GM19328 (cell line): Measurements from ENCODE around the gene PTGER3.

Source experiments
- ATAC-seq: cut with Tn5 transposase; IDR thresholded peaks from one replicate; pipeline ENCODE4 v1.9.1; 2021; ENCODE audit warnings: mild to moderate bottlenecking, moderate library complexity; ENCODE audit not compliant: unreplicated experiment

Gene PTGER3

DNA sequence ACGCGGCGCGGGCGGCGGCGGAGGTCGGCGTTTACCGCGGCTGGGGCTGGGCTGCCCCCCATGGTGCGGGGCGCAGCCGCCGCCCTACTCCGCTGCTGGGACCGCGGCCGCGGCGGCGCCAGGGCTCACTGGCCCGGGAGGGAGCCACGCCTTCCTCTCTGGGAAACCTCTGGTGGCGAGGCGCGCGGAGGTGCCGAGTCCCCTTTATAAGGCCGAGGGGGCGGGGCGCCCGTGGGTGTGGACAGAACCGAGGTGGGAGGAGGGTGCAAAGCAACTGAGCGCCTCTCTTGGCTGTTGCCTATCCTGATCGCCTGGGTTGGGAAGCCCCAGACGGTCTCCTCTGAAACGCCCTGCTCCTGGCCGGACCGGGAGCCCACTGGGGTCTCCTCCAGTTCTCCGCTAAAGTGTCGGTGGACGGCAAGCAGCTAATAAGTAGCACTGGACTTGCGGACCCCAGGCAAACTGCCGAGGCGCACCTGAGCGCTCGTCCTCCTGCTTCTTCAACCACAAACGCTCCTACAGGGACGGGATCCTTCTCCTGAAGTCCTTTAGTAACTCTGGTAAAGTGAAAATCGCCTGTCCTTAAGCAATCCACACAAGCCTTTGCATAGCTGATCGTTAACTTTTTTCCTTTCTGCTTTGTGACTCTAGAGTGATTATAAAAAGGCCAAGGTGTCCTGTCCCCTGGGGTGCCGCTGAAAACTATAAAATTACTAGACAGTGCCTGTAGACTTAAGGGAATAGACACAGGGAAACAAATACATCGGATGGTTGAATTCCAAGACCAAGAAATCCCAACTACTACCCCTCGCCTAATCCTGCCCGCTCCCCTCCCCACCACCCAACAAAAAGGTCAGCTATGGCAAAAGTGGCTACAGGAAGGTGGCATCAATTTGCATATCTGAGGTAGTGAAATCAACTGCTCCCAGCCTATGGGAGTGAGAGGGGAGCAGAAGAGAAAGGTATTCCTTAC lies at the start of gene PTGER3:
Gene PTGER3 (minus strand): TSS at position 182 of the 973 bp plus-strand sequence. CDS start 239 bp downstream, outside the sequence.
- ATAC-seq, result no peak

DNA sequence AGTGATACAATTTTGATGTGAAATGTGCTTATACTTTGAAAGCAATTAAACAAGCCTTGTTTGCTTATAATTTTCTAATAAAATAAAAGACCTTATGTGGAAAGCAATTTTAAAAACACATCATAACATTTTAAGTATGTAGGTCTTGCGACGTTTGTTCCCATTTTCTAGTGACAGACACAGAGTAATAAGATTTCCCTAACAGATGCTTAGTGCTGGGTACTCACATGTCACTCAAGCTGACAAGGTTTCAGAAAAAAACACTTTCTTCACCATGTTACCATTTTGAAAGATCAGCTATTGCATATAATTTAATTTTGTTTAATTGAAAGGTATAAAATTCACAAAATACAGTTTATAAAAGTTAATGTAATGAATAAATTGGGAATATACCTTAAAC lies 47.3 kb upstream of the PTGER3 start:
- no peak for ATAC-seq

DNA sequence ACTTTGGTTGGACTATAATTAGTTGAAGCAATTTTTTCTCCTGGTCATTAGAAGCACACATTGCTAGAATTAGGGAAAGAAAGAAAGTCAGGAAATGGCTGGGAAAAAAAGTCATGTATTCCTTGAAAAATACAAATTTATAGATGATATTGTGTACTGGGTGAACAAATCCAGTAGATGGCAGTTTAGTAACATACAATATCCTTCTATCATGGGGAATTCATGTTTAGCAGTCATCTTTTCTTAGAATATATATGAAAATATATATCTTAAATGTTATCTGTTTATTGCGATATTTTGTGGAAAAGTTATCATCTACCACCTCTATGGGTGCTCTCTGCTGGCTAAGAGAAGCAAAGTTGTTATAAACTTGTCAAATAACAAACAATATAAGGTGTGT lies 46.3 kb upstream of the PTGER3 start:
- ATAC-seq, result no peak

DNA sequence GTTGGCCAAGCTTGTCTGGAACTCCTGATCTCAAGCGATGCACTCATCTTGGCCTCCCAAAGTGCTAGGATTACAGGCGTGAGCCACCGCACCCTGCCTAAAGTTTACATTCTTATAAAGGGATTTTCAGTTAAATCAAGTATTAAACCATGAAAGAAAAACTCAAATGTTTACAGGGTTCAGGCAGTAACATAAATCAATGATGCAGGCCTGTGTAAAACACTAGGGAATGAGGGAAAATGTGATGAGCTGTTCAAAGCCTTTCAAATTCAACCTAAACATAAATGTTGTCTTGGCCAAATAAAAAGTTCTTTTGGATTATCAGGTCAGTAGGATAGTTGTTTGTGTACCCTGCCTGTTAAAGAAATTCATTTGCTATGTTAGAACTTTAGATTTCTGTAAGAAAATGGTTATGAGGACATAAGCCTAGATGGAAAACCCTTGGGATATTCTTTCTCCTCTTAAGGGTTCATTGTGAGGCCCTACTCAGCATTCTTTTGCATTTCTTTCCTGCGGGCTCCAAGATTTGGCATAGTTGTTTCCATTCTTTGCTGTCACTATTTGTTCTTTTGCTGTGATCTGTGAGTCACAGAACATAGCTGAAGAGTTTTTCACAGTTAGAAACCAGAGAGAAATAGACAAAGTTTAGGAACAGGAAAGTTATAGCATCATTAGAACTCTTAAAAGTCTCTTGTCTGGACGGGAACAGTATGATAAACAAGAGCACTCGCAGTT lies 42.1 kb upstream of the PTGER3 start:
- ATAC-seq, result no peak

DNA sequence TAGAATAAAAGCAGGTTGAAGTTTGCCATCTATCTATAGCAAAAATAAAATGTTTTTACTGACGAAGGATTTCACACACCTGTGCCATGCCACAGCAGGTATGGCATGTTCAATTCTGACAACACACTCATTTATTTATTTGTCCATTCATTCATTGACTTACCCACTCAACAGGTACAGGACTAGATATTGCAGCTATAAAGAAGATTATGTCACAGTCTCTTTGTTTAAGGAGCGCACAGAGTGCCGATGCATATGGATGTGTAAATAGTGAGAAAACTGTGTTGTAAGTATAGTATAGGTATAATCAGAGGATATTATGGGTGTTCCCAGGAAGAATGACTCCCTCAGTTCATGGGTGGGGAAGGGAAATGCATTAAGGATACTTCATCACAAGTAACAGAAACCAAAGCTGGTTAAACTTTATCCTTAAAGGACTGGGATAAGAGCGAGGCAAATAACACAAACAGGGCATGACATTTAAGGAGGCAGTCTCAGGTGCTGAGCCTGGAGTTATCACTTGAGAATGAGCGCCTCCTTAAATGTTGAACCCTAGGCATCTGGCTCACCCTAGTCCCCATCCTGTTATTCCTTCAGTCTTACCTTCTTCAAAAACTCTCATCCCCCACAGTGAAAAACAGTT lies 41.1 kb upstream of the PTGER3 start:
- ATAC-seq, result no peak

DNA sequence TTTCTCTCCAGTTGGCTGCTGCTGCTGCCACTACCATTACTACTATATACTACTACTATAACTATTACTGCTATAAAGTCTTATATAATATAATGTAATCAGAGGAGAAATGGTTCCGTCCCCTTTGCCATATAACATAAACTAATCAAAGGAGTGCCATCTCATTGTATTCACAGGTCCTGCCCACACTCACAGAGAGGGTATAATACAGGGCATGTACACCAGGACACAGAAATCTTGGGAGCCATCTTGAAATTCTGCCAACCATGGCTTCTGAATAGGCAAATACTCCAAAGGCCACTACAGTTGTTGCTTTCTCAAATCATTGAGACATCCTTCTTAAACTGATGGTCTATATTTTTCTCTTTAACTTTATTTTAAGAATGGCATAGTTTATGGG lies 40.1 kb upstream of the PTGER3 start:
- ATAC-seq, result no peak

DNA sequence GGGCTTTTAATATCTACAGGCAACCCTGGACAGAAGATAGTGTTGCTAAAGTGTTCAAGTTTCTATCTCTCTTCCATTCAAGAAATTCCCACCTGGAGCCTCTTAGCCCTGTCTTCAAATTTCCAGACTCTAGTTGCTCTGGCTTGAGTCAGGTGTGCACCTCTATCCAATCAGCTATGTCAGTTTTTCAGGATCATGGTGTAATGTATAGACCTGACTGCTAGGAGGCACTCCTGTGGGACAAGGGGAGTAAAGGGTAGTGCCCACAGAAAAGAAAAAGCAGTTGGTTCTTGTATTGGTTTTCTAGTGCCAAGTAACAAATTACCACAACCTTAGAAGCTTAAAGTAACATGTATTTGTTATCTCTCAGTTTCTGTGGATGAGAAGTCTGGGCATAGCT lies 39.4 kb upstream of the PTGER3 start:
- ATAC-seq, result no peak

DNA sequence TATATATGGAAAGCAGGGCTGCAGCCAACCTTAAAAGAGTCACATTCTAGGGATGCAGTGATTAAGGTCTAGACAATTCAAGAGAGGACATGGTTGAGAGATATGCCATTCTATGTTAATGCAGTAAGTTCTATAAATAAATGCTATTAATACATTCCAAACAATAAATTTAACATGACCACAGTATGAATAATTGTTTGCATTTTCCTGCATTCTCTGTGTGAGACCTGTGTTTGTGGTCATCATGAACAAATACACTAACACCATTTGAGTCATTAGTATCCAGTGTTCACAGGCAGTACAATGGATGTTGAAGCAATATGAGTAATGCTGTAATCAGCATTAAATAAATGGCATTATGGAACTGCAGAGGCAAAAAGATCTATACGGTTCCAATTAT lies 38.7 kb upstream of the PTGER3 start:
- no peak for ATAC-seq

DNA sequence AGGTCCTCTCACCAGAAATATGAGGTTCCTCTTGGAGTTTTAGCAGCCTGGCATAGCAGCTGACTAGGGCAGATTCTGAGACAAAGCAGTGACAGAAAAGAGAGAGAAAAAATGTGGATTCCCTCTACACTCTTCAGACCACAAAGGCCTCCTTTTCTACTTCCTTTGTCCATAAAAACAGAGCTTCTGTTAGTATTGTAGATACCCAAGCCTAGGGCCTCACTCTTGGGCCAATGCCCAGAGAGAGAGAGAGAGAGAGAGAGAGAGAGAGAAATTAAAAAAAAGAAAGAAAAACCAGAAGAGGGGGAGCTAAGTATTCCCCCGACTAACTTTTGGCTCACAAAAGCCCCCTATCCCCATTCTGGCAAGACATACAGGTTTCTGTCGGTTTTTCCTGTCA lies 35.7 kb upstream of the PTGER3 start:
- no peak for ATAC-seq

DNA sequence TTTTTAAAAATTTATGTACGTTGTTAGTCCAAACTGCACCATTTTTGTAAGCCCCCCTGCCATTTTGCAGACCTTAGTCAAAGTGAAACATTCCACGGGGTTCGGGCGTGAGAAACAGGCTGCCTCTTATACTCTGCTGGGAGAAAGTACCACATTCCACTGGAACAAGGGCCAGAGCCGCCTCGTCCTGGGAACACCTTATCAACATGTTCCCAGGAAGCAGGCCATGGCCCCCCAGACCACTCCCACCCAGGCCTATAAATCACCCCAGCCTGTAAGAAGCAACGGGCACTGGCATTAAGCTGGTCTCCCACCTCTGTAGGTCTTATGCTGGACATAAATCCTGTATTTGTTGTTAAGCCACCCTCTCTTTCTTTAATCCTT lies 34.1 kb upstream of the PTGER3 start:
- ATAC-seq, result no peak

DNA sequence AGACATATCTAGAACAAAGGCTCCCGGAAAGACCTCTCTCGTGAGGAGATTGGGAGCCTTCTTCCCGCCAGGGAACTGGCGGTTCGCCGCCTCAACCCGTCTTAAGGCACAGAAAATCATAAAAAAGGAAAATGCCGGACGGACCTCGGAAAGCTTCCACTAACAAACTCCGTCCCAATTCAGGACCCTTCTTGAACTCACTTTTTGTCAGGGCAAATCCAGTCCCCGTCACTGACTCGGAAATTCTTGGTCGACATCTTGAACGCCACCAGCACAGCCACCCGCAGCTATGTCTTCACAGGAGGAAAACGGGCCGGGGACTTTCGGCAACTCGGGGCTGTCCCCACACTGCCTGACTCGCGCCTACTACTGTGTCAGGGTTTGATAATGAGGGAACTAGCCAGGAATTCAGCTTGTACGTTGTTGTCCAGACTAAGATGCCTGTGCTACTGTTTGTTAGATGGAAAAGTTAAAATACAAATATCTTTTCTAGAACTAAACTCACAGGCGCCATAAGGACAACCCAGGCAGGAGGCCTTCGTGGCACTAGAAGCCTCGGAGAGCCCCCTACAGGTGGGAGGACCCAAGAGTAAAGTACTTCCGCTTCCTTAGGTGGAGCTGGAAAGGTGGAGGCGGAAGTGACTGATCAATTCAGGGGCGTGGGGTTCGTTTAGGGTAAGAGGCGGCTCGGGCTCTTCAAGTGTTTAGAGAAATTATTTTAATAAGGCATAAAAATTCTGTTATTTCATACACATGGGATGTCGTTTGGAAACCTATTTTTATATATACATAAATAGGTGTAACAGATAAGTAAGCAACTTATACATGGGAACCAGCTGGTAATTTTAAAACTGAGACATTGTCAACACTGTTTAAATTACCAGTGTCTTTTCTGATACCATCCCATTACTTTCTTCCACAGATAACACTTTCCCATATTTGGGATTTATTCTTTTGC lies 33.4 kb upstream of the PTGER3 start, which contains the start of gene ZRANB2:
Gene ZRANB2 (minus strand): TSS at position 297 of the 958 bp plus-strand sequence. CDS start 40 bp downstream, at position 257.
- peak; percentile 99 for ATAC-seq

DNA sequence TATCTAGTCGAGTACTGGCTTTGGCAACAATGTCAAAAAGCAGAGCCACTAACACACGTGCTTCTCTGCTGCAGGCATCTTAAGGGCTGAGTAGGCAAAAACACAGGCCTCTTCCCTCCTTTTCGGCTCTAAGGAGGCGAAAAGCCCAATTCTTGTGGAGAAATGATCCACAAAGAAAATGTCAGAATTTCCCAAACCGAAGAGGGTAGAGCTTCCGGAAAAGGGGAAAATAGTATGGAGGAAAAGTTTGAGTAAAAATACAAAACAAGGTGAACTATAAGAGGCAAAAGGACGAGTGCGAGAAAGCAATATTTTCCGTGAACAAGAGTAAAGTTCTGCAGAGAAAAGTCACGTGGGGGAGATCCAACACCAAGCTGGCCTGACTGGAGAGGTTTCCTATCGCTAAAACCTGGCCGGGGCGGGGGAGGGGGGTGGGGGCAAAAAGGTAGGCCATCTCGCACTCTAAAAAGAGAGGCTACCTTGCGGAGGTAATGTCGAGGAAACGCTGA lies 32.7 kb upstream of the PTGER3 start:
- no peak for ATAC-seq

DNA sequence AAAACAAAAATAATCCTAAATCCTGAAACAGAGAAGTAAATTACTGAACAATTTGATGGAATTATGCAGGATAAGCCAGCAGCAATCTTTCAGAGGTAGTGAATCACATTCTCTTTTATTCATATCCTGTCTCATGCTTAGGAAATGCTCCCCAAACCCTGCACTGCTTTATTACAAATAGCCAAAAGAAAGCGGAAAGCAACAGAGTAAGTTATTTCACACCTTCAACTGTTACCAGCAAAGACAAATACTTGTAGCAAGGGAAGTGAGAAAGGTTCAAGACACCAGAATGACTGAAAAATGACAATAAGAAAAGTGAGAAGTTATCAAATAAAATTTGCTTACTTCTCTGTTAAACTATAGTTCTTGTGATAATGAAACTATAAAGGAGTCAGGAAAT lies 27.1 kb upstream of the PTGER3 start:
- ATAC-seq, result no peak

DNA sequence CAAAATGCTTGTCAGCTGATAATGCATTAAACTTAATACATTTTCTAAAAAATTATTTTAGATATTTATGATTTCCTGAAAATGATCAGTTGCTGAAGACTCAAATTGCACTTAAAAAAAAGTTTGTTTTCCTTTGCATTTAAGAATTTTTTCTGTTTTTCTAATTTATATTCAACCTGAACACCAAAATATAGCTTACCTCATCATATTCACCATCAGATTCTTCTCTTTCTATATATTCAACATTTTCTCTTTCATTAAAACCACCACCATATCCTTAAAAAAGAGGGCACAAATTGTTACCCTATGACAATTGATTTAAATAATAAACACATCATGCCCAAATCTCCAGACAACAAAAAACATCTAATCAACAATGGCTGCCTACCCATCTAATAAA lies 24.7 kb upstream of the PTGER3 start:
- ATAC-seq, result no peak

DNA sequence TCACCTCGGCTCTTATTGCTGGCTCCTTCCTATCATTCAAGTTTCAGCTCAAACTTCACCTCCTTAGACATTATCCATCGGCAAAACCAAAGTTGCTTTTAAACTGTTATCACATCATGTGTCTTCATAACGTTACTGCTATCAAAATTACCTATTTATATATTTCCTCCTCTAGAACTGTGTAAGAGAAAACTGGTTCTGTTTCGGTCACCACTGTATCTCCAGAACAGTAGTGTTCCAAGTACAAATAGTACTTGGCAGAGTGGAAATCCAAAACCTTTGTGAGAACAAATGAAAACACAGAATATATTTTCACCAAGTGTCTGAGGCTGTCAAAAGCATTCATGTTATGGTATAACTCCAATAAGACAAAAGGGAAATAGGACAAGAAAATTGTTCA lies 24.1 kb upstream of the PTGER3 start:
- no peak for ATAC-seq

DNA sequence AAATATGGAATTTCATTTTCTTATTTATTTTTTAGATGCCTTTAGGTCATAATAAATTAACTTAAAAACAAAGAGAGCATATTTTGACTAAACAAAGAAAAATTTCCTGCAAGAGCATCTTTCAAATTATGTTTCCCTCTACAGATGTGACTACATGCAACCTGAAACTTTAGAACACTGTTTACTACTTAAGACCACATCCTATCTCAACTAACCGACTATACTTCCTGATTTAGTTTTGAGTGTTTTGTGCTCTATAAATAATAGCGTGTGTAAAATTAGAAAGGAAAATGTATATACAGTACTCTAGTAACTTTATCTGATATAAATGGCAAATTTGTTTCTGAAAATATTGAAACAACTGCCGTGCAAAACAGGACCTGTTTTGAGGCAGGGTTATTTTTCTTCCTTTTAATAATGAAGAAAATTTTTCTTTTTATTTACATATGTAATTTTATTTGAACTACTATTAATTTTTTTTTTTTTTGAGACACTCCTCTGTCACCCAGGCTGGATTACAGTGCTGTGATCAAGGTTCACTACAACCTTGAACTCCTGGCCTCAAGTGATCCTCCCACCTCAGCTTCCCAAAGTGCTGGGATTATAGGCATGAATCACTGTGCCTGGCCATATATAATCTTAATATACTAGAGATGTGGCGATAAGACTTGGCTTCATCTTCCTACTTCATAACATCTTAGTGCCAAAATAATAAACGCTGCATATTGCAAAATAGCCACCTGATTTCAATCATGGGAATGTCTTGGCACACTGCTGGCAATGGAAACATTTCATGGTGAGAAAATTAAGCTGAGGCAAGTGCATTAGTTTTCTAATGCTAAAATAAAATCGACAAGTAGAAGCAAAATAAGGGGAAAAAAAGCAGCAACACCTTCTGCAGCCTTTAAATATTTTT lies 21.0 kb upstream of the PTGER3 start:
- ATAC-seq, result peak; percentile 52

DNA sequence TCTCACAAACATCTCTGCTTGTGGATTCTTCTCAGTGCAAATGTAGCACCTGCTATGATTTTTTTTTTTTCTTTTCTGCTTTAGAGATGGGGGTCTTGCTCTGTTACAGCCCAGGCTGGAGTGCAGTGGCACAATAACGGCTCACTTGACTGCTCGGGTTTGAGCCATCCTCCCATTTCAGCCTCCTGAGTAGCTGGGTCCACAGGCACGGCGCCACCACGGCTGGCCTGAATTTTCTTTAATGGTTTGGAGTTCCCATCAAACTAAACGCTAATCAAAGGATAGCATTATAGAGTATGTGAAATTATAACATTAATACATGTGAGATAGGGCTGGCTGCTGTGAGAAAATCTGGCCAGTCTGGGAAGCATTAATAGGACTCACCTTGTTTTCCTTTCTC lies 7.2 kb upstream of the PTGER3 start:
- no peak for ATAC-seq

DNA sequence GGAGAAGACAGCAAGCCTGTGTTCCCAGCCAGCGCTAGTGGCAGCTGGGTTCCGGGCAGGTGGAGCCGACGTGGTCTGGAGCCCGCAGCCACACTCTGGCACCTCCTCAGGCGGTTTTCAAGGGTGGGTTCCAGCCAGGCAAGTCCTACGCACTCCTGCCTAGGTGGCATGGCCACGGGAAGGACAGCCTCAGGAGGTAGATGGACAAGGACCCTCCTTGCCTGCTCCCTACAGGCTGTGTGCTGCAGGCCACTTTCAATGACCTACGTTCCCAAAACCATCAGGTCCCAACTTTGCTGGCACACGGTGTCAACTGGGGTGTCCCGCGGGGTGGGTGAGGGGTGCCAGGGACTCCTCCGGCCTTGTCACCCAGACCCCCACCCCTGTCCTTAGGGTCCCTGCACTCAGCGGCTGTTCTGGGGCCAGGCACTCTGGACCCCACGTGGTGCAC lies 6.7 kb upstream of the PTGER3 start:
- no peak for ATAC-seq

DNA sequence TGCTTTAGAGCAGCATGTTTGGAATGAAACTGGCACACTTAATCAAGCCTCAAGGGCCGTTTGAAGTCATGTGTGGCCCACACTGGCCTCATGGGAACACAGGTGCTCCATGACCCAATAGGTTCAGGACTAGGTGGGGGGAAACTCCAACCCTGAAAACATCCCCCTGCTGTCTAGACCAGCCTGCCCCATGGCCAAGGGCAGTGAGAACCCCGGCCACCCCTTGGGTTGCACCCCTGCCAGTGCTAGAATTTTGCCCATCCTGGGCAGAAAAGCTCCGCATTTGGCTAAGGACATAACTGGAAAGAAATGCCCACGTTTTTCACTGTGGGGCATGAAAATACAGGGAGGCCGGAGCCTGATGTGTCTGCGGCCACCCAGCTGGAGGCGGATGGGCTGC lies 6.1 kb upstream of the PTGER3 start:
- ATAC-seq, result no peak
